Prostate gland (tissue), 2 donors: Measurements from ENCODE around the gene TPO.

ENCODE experiments used
- CTCF ChIP-seq, 4 experiments: fragments of 200-600 bp in 2 of 4; fragments of 450-650 bp in 2 of 4; sonication (generic) in 2 of 4; IDR thresholded peaks; 1 replicate in 3 of 4; 2 replicates in 1 of 4; pipeline ENCODE4 v1.5.1; 2016 to 2019; ENCODE audit warnings: antibody characterized with exemption in 4 of 4, mild to moderate bottlenecking in 2 of 4, moderate library complexity in 2 of 4
- POLR2A ChIP-seq: fragments of 450-650 bp; IDR thresholded peaks from one replicate; pipeline ENCODE4 v1.6.1; 2016; ENCODE audit warnings: antibody characterized with exemption, mild to moderate bottlenecking

- no peak for TF ChIP-seq CTCF (IDR thresholded peaks at IDR 0.05)
- no peak for TF ChIP-seq POLR2A
Observed at GRCh38 chr2:1494257-1494656, 81.0 kb downstream of the TPO start.
